Tibial artery (tissue), 4 donors: ENCODE data around the gene UBE2F.
"Not testable (repeated sequence)": the region's sequence is repeated elsewhere in the genome, so short reads cannot be mapped to it uniquely, and the experiment has no call there.

Experiments
- DNase-seq, 2 donors: peaks; one replicate each; pipeline ENCODE4 v3.0.0-alpha.2; 2019
- H3K27ac ChIP-seq, 2 donors: fragments of 200-600 bp; sonication (generic) in 1 of 2; 1 replicate in 1 of 2; 2 replicates in 1 of 2; pipeline ENCODE4 v1.5.1; 2018 to 2019; ENCODE audit warnings: mild to moderate bottlenecking in 1 of 2
- H3K27me3 ChIP-seq, 2 donors: fragments of 200-600 bp; sonication (generic) in 1 of 2; one replicate each; pipeline versions ENCODE4 v1.5.1 to v1.6.0; 2016 to 2019
- H3K36me3 ChIP-seq, 3 donors: fragments of 200-600 bp; sonication (generic) in 2 of 3; one replicate each; pipeline ENCODE4 v1.5.1; 2016 to 2019; ENCODE audit warnings: mild to moderate bottlenecking in 2 of 3
- H3K4me1 ChIP-seq, 4 donors: fragments of 200-600 bp; sonication (generic) in 2 of 4; 1 replicate in 3 of 4; 2 replicates in 1 of 4; pipeline ENCODE4 v1.5.1; 2016 to 2019
- H3K4me3 ChIP-seq, 2 donors: fragments of 200-600 bp; sonication (generic) in 1 of 2; 1 replicate in 1 of 2; 2 replicates in 1 of 2; pipeline ENCODE4 v1.5.1; 2018 to 2019; ENCODE audit warnings: mild to moderate bottlenecking in 2 of 2
- H3K9me3 ChIP-seq, 3 donors: fragments of 200-600 bp; sonication (generic) in 1 of 3; one replicate each; pipeline ENCODE4 v1.5.1; 2016 to 2019
- CTCF ChIP-seq, 2 experiments: fragments of 200-600 bp in 1 of 2; fragments of 450-650 bp in 1 of 2; IDR thresholded peaks; one replicate each; pipeline ENCODE4 v1.5.1; 2017 to 2019; ENCODE audit warnings: antibody characterized with exemption in 2 of 2, mild to moderate bottlenecking in 1 of 2, moderate library complexity in 1 of 2
- intact Hi-C: fragments of 100-400 bp; cut with DNase I; formaldehyde crosslinking; loops from one replicate; pipeline ENCODE4 v1.15.0; 2023; ENCODE audit warnings: low total_unique reads

Gene UBE2F

GRCh38 chr2:237980751-237981150, 13.9 kb downstream of the UBE2F start:
- H3K36me3 ChIP-seq: peaks cover 4 to 19% (median 6%) of the 10 kb centered on the region in 3 donors
- no peak for DNase-seq
- no peaks in the 10 kb centered on the region for H3K9me3 ChIP-seq
- H3K4me3 ChIP-seq: no peak overlapping the region
- peaks cover 0 to 38% (median 23%) of the 10 kb centered on the region in 4 donors for H3K4me1 ChIP-seq
- no peak overlapping the region for H3K27ac ChIP-seq
- TF ChIP-seq CTCF (IDR thresholded peaks at IDR 0.05): no peak
- intact Hi-C loops: no loop called here
- no peaks in the 10 kb centered on the region for H3K27me3 ChIP-seq

GRCh38 chr2:237981621-237982020, 14.8 kb downstream of the UBE2F start:
- Histone ChIP-seq H3K36me3 (peaks cover 0 to 13% (median 0%) of the 10 kb centered on the region in 3 donors), H3K4me1 (peaks cover 0 to 38% (median 23%) of the 10 kb centered on the region in 4 donors)
- intact Hi-C loops, H3K27ac ChIP-seq, H3K27me3 ChIP-seq, H3K9me3 ChIP-seq, H3K4me3 ChIP-seq, DNase-seq: not testable (repeated sequence)

DNA sequence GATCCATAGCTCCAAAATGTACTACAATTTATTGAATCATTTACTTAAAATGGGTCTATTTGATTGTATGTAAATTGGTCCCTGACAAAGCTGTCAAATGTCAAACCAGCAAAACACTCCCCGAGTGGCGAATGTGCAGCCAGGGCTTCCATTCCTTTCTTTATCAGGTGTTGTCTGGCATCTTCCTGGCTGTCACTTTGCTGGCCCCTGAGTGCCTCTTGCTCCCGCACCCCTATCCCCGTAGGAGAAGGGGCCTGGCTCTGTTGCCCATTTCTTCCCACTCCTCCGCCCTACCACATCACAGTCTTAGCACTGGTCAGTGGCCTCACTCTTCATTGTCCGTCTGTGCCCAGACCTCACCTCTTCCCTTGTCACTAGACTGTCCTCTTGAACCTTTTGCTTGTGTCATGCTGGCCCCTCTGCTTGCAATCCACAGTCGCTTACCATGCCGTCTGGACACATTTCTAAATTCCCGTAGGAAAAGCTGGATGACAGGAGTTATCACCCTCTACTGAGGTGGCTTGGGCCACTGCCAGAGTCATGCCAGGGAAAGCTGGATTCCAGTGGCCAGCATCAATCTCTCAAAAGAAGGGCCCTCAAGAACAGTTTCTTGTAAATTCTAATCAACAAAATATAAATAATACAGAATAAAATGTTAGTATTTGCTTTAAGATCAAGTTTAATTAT, 15.4 kb downstream of the UBE2F start:
- TF ChIP-seq CTCF (IDR thresholded peaks at IDR 0.05): no peak
- Histone ChIP-seq H3K4me1 (peaks cover 0 to 38% (median 23%) of the 10 kb centered on the region in 4 donors), H3K36me3 (peaks cover 0 to 11% (median 0%) of the 10 kb centered on the region in 3 donors), H3K27me3 (no peaks in the 10 kb centered on the region), H3K4me3 (no peak overlapping the region), H3K27ac (no peak overlapping the region), H3K9me3 (no peaks in the 10 kb centered on the region)
- no peak for DNase-seq
- intact Hi-C loops: no loop called here

DNA sequence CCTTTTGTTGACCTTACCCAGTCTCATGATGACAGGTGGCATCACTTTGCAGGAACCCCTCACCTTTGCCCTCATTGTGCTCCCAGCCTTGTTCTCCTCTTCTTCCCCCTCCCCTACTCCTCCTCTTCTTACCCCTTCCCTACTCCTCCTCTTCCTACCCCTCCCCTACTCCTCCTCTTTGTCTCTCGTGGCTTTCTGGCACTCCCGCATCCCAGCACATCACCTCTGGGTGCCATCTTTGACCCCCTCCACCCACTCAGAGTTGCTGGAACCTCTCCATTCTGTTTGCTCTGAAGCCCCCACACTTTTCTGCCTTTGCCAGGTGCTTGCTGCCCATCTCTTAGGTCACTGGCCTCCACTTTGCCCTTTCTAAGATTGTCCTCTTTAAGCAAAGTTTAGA, 17.1 kb downstream of the UBE2F start:
- H3K9me3 ChIP-seq: no peaks in the 10 kb centered on the region
- H3K36me3 ChIP-seq: peaks cover 0 to 7% (median 0%) of the 10 kb centered on the region in 3 donors
- no peak for DNase-seq
- TF ChIP-seq CTCF (IDR thresholded peaks at IDR 0.05): no peak
- no peaks in the 10 kb centered on the region for H3K27me3 ChIP-seq
- intact Hi-C loops: no loop called here
- no peak overlapping the region for H3K4me3 ChIP-seq
- H3K27ac ChIP-seq: no peak overlapping the region
- peaks cover 0 to 21% (median 10%) of the 10 kb centered on the region in 4 donors for H3K4me1 ChIP-seq

DNA sequence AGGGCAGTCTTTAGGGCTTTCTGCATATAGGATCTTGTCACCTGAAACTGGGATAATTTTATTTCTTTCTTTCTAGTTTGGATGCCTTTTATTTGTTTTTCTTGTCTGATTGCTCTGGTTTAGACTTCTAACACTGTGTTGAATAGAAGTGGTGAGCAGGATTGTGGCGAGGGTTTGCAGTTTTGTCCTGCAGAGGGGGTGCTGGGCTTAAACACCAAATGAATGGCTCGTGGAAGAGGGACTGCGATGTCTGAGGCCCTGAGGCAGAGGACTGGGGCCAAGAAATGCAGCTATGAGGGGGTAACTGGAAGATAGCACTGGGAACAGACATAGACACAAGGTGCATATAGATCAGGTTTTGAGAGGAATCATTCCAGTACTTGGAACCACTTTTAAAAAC, 20.5 kb downstream of the UBE2F start:
- peaks cover 0 to 3% (median 0%) of the 10 kb centered on the region in 4 donors for H3K4me1 ChIP-seq
- no peak for DNase-seq
- peaks cover 0 to 7% (median 0%) of the 10 kb centered on the region in 3 donors for H3K36me3 ChIP-seq
- intact Hi-C loops: no loop called here
- no peaks in the 10 kb centered on the region for H3K9me3 ChIP-seq
- H3K4me3 ChIP-seq: no peak overlapping the region
- no peak overlapping the region for H3K27ac ChIP-seq
- no peaks in the 10 kb centered on the region for H3K27me3 ChIP-seq
- no peak for TF ChIP-seq CTCF (IDR thresholded peaks at IDR 0.05)

DNA sequence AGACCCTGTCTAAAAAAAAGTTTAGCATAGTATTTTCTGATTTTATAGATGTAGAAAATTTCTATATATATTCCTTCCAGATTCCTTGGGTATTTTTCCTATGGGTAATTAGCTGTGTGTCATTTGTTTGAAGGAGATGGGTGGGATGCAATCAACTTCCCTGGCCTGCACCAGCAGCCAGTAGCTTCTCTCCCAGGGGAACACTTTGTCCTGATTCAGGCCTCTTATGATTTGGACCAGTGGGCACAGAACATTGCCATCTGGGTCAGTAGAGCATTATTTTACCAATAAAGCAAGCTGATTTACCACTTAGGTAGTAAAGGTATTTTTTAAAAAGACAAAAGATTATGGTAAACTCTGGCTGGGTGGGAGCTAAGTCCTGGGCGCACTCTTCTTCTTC, 26.9 kb downstream of the UBE2F start:
- peaks cover 0 to 23% (median 11%) of the 10 kb centered on the region in 3 donors for H3K36me3 ChIP-seq
- DNase-seq: no peak
- no peaks in the 10 kb centered on the region for H3K9me3 ChIP-seq
- no peak for TF ChIP-seq CTCF (IDR thresholded peaks at IDR 0.05)
- H3K4me1 ChIP-seq: peaks cover 0 to 21% (median 0%) of the 10 kb centered on the region in 4 donors
- intact Hi-C loops: no loop called here
- no peak overlapping the region for H3K4me3 ChIP-seq
- H3K27me3 ChIP-seq: no peaks in the 10 kb centered on the region
- no peak overlapping the region for H3K27ac ChIP-seq
